ENCODE measurements around the gene PPIL6.

Gene PPIL6

GRCh38 chr6:109360281-109360680, 80.1 kb downstream of the PPIL6 start:
- no peak for DNase-seq

GRCh38 chr6:109359248-109359647, 81.2 kb downstream of the PPIL6 start:
- DNase-seq, result no peak

GRCh38 chr6:109358204-109358603, 82.2 kb downstream of the PPIL6 start:
- DNase-seq, result no peak

GRCh38 chr6:109356237-109356636, 84.2 kb downstream of the PPIL6 start:
- no peak for DNase-seq

- DNase-seq, result no peak
Observed at GRCh38 chr6:109351231-109352130, 88.9 kb downstream of the PPIL6 start.

GRCh38 chr6:109349419-109349987, 90.9 kb downstream of the PPIL6 start:
- no peak for DNase-seq

- DNase-seq, result no peak
Observed at GRCh38 chr6:109348226-109348625, 92.2 kb downstream of the PPIL6 start.

- DNase-seq, result no peak
Observed at GRCh38 chr6:109347779-109348178, 92.6 kb downstream of the PPIL6 start.

- no peak for DNase-seq
Observed at GRCh38 chr6:109345986-109346385, 94.4 kb downstream of the PPIL6 start.

GRCh38 chr6:109344226-109344625, 96.2 kb downstream of the PPIL6 start:
- DNase-seq, result no peak

GRCh38 chr6:109343518-109343917, 96.9 kb downstream of the PPIL6 start:
- no peak for DNase-seq

- no peak for DNase-seq
Observed at GRCh38 chr6:109342911-109343310, 97.5 kb downstream of the PPIL6 start.

- no peak for DNase-seq
Observed at GRCh38 chr6:109342506-109342905, 97.9 kb downstream of the PPIL6 start.

- DNase-seq, result no peak
Observed at GRCh38 chr6:109340811-109341210, 99.6 kb downstream of the PPIL6 start.

All from DMS 273 treated with DMSO at 0.1 percent for 48 hours (cell line).